DMS 273 (cell line): ENCODE data around the gene CCDC167.
"Not testable (repeated sequence)": the region's sequence is repeated elsewhere in the genome, so short reads cannot be mapped to it uniquely, and the experiment has no call there.

ENCODE experiments used
- DNase-seq: peaks from one replicate; lab custom pipeline; 2025; ENCODE audit not compliant: unreplicated experiment; lab: John Stamatoyannopoulos, UW

The CCDC167 gene

GRCh38 chr6:37512400-37513011 is 12.8 kb upstream of the CCDC167 start:
- no peak for DNase-seq

DNA sequence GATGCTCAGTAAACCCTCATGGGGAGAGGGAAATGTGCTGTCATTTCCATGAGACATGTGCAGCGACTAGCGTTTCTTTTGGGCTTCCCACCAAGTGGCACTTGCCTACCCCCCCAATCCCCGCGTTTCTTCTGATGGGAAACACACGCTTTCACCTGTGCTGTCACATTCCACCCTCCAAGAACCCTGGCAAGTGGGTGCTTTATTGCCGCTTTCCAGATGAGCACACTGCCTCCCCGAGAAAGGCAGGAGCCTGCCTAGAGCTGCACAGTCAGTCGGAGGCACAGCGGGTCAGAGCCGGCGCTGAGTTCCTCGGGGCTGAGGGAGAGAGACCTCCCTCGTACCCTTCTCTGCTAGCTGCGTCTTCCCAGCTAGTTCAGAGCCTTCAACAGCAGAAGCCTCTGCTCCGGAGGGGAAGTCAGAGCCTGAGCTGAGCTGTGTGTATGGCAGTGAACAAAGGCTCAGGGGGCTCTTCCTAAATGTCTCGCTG is 12.3 kb upstream of the CCDC167 start:
- DNase-seq: no peak

DNA sequence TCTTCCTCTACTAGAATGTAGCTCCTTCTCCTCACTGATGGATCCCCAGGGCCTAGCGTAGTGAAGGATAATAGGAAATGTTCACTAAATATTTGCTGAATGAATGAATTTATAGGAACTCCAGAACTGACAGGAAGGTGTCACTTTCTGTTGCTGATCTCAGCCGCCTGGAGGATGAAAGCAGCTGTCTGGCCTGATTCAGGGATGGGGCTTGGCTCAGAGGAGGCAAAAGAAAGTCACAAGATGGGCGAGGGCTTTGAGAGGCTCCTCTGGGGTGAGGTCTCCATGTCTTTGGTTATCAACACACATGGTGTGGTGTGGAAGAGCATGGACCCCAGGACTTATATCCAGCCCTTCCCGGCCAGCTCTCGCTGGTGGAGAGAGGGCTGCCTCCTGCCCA is 11.5 kb upstream of the CCDC167 start:
- no peak for DNase-seq

- DNase-seq: no peak
These were observed 8.2 kb upstream of the CCDC167 start for GRCh38 chr6:37507690-37508421.

DNA sequence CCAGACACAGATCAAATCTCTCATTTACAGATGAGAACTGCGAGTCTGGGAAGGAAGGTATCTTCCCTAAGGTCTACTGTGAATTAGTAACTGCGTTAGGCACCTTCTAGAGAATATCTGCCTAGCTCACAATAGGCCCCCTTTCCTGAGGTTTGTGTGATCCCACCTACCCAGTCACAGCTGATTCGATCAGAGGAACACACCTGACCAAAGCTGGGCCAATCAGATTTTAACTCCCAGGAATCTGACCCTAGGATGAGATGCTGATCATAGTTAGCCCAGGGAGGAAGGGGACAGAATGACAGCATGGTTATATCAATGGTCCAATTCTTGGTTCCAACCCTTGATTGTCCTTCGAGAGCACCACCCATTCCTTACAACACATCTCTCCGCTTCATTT is 7.4 kb upstream of the CCDC167 start:
- DNase-seq: no peak

GRCh38 chr6:37506479-37506878 is 6.8 kb upstream of the CCDC167 start:
- DNase-seq: no peak

DNA sequence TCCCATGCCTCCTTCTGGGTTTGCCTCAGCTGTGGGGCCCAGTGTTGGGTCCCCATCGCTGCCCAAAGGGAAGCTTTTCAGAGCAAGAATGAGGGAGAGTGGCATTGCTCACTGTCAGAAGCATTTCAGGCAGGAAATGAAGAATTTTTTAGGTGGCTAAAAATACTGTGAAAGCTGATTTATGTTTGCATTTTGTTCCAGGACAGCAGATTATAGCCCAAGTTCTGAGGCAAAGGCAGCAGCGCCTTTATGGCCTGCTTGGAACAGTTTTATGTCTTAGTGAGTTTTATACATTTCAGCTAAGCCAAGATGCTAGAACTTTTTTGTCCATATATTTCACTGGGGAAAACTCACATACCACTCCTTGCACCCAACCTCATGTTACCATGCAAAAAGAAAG is 4.3 kb upstream of the CCDC167 start:
- no peak for DNase-seq

- DNase-seq: peak; percentile 94
These were observed 3.7 kb upstream of the CCDC167 start for GRCh38 chr6:37503309-37503965.

DNA sequence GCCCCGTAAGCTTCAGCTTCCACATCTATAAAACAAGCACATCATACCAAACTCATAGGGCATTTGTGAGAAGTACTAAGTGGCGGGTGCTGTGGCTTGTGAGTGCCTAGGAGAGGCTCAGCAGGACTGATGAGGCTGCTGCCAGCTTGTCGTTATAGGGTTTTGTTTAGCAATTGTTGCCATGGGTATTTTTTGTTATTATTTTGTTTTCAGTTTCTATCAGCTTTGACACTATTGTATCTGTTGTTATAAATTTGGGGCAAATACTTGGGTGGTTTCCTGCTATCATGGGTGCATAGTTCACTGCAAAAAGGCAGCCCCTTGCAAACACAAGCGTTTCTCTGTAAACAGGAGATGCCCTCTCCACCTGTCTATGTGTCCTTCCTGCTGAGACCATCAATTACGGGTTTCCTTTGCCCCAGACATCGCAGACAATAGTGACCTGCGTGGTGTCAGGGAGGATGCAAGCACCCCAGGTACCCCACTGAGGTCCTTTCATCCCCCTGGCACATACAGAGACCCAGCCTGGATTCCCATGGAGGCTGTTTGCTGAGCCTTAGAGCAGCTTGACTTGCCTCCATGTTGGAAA is 3.1 kb upstream of the CCDC167 start:
- peak; percentile 55 for DNase-seq

DNA sequence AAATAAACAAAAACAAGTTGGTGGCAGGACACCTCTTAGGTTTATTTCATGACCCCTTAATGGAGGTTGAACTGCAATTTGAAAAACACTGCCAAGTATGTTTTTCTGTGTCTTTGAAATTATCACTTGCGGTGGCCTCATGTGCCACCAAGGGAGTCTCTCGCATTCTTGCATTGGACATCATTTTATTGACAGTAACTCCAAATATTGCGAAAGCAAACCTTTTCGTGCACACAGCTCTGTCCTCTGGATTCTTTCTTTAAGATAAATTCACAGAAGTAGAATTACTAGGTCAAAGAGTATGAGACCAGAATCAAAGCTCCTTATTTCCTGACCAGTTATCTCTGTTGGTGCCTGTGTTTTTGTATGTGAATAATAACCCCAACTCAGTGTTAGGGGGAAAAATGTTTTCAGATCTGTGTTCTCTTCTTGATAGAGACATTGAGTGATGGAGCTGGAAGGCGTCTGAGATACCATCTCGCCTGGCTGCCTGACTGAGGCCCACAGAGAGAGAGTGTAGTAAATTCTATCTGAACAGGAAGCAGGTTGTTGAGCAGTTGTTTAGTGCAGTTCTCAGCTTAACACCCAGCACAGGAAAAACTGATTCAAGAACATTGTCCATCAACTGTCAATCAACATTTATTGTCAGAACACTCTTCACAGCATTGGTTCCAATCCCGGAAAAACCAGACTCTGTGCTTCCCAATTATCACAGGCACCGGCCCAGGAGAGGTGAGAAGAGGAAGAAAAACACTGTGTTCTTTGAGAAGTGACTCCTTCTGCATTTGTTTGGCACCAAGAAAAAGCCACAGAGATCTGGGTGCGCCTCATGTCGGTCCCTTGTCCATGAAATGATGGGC is 2.2 kb upstream of the CCDC167 start:
- DNase-seq: no peak

DNA sequence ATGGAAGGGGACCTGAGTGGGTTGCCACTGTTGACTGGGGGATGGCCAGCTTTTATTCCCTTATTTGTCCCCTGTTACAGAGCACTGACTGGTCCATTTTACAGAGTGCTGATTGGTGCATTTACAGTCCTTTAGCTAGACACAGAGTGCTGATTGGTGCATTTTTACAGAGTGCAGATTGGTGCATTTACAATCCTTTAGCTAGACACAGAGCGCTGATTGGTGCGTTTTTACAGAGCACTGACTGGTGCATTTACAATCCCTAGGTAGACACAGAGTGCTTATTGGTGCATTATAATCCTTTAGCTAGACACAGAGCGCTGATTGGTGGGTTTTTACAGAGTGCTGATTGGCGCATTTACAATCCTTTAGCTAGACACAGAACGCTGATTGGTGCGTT is 1.2 kb upstream of the CCDC167 start:
- DNase-seq: not testable (repeated sequence)

DNA sequence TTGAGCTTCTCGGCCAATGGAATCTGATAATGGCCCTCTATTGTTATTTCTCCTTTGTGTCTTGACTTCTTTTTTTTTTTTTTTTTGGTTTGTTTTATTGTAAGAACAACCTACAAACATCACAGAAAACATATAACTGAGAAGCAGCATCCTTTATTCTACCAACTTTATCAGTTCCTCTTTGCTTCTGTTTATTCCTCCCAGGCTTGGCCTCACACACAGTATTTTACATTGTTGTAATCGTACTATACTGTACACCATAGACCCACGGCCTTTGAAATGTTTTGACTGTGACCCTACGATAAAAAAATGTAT is 558 bp upstream of the CCDC167 start:
- DNase-seq: no peak

DNA sequence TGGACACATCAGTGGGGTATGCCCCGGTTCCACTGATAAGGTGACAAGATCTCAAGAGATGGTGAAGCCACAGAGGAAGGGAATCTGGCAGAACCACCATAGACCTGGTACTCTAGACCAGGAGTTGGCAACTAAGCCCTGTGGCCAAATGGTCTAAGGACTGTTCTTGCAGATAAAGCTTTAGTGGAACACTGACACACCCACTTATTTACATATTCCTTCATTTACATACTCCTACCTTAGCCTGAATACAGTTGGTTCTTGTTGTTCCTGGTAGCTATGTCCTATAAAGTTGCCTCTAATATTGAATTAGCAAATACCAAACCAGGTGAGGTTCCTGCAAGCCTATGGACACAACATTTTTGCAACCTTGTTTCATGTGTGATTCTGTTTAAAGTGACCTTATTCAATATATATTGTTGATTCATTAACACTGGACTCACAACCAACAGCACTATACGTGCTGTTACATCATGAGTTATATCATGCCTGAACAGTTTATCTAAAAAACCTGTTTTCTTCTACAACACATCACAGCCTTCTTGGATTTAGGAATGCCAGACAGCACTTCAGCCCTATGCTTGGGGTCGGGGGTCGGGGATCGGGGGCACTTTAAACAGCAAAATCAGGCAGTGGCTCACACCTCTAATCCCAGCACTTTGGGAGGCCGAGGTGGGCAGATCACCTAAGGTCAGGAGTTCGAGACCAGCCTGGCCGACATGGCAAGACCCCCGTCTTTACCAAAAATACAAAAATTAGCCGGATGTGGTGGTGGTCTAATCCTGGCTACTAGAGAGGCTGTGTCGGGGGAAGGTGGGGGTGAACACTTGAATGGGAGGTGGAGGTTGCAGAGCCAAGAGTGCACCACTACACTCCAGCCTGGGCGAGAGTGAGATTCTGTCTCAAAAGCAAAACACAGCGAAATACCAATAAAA is 2.5 kb downstream of the CCDC167 start:
- DNase-seq: peak; percentile 29

DNA sequence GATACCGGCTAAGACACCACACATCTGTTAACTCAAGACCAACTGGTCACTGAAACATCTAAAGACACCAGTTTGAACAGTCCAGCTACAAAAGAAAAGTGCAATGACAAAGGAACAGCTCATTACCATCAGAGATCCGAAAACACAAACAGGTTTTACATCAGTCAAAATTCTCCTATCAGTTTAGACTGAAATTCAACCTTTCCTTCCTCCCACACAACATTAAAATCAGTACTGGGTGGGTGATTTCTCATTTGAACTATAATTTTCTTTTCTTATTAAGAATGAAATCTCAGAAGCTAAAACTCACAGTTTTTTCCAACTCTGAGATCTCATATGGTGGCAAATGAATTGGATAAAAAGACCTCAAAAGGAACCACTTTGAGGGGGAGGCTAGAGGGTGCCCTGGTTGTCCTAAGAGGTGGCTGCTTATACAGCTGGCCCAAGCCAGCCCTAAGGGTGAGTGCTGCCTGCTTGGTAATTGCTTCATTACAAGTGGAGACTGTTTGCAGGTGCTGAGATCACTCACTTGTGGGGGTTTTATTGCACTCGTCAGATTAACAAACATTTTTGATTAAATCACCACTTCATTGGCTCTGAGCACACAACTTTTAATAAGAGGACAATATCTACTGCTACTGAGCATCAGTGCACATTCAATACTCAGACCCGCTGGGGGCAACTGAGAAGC is 4.3 kb downstream of the CCDC167 start:
- DNase-seq: peak; percentile 46

GRCh38 chr6:37493661-37493995 is 6.1 kb downstream of the CCDC167 start:
- DNase-seq: no peak

GRCh38 chr6:37492991-37493660 is 6.6 kb downstream of the CCDC167 start:
- DNase-seq: peak; percentile 88

GRCh38 chr6:37492236-37492972 is 7.3 kb downstream of the CCDC167 start:
- peak; percentile 56 for DNase-seq

DNA sequence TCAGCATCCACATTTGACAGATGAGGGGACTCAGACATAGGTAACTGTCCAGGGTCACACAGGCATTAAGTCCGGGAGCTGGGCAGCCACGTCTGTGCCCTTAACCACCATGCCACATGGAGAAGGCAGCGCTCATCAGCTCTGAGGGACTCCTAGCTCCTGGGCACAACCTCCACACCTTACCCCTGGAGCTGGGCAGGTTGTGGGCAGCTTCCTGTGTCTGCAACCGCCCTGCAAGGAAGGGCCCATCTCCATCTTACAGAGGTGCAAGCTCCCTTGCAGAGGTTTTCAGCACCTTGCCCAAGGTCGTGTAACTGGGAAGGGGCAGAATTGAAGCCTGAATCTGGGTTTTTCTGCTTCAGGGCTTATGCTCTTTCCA is 7.9 kb downstream of the CCDC167 start:
- DNase-seq: no peak
